Mesodermal cell (in vitro differentiated cells): ENCODE measurements around the gene GABRA4.
A peak's percentile ranks its signal among the peaks of the same experiment; 100 is the strongest.

Experiments
- H3K27ac ChIP-seq: 2 replicates; pipeline ENCODE4 v1.7.0; 2013; ENCODE audit warnings: mild to moderate bottlenecking, low read depth, low read length, moderate library complexity; ENCODE audit not compliant: severe bottlenecking
- H3K36me3 ChIP-seq: 2 replicates; pipeline ENCODE4 v1.7.1; 2013; ENCODE audit warnings: mild to moderate bottlenecking, low read length, moderate library complexity; ENCODE audit not compliant: control insufficient read depth, insufficient read depth
- H3K4me1 ChIP-seq: one replicate; pipeline ENCODE4 v1.7.1; 2013; ENCODE audit warnings: mild to moderate bottlenecking, low read length; ENCODE audit not compliant: insufficient read depth, control insufficient read depth, poor library complexity, severe bottlenecking
- H3K4me3 ChIP-seq: 2 replicates; pipeline ENCODE4 v1.7.0; 2013; ENCODE audit warnings: low read length, control low read depth, mild to moderate bottlenecking; ENCODE audit not compliant: insufficient read depth, poor library complexity, severe bottlenecking; ENCODE audit errors: extremely low read depth
- H3K9me3 ChIP-seq: 2 replicates; pipeline ENCODE4 v1.7.1; 2013; ENCODE audit warnings: mild to moderate bottlenecking, low read length, moderate library complexity; ENCODE audit not compliant: control insufficient read depth
- WGBS, 2 experiments: methylation state at CpG; one replicate each; pipeline ENCODE4 v1.1.5; 2013; ENCODE audit warnings: missing lambda C conversion rate in 2 of 2; ENCODE audit not compliant: insufficient coverage in 2 of 2; 5-methylcytosine and 5-hydroxymethylcytosine counted together

Gene GABRA4

GRCh38 chr4:46952451-46952850, 40.9 kb downstream of the GABRA4 start:
- H3K9me3 ChIP-seq: no peaks in the 10 kb centered on the region
- no peak overlapping the region for H3K27ac ChIP-seq
- no peaks in the 10 kb centered on the region for H3K4me1 ChIP-seq
- WGBS, 2 experiments: no CpG with 5 or more reads among the region's 2 CpGs
- no peaks in the 10 kb centered on the region for H3K36me3 ChIP-seq
- H3K4me3 ChIP-seq: no peak overlapping the region

- WGBS, 2 experiments: no CpG with 5 or more reads among the region's 3 CpGs
- no peaks in the 10 kb centered on the region for H3K9me3 ChIP-seq
Measured at GRCh38 chr4:46950826-46951225, 42.6 kb downstream of the GABRA4 start.

DNA sequence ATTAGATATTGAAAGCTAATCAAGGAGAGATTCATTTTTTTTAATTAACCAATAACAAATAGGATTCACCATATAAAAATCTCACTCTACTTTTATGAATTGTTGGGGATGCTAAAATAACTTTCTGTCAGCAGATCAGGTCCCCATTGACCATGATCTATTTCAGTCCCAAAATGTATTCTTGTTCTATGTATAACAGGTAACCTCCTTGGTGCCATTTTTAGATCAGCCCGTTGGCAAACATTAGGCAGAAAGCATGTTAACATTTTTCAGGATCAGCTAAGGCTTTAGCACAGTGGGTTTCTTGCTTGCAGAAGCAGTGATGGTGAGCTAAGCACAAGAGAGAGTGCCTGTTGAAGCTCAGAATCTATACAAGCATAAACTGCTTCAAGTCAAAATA, 43.6 kb downstream of the GABRA4 start:
- no peaks in the 10 kb centered on the region for H3K36me3 ChIP-seq
- 100% methylated on average over 1 of the region's 1 CpG; no CpG with 5 or more reads in 1 of the 2 experiments for WGBS, 2 experiments
- H3K9me3 ChIP-seq: no peaks in the 10 kb centered on the region

More at GRCh38 chr4:46950826-46951225, 42.6 kb downstream of the GABRA4 start:
- H3K4me3 ChIP-seq: no peak overlapping the region
- no peaks in the 10 kb centered on the region for H3K36me3 ChIP-seq
- no peaks in the 10 kb centered on the region for H3K4me1 ChIP-seq
- no peak overlapping the region for H3K27ac ChIP-seq

GRCh38 chr4:46947541-46947940, 45.8 kb downstream of the GABRA4 start:
- 74 to 78% methylated on average over 2 of the region's 2 CpGs for WGBS, 2 experiments

More for the DNA sequence above, 43.6 kb downstream of the GABRA4 start:
- H3K4me1 ChIP-seq: no peaks in the 10 kb centered on the region
- H3K4me3 ChIP-seq: no peak overlapping the region
- no peak overlapping the region for H3K27ac ChIP-seq

DNA sequence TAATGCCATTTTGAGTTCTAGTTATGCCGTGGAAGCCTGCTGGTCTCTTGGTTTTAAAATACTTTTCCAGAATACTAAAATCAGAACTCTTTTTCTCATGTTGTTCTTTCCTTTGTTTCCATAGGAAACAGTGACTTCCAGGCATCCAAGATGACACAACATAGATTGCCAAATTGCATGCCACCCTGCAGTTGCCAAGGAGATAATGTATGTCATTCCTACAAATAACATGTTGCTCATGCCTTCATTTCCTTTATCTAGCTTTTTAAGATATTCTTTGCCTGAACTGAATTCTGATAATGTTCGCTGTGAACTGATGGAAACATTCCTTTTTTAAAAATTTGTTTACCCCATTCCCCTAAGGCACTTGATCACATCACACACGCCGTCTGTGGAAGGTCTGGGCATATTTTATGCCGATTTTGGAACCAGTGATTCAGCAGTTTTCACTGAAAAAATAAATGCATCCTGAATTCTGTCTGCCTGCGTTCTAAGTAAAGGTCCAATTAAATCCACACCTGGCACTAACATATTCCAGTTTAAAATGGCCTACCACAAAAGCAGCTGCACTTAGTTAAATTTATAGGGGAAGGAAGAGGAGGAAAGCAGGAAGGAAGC, 46.4 kb downstream of the GABRA4 start:
- no peak overlapping the region for H3K4me3 ChIP-seq
- peak overlapping the region; percentile 70 for H3K27ac ChIP-seq
- H3K9me3 ChIP-seq: no peaks in the 10 kb centered on the region
- no peaks in the 10 kb centered on the region for H3K36me3 ChIP-seq
- WGBS, 2 experiments: 88 to 90% methylated on average over 3 to 5 of the region's 6 CpGs
- no peaks in the 10 kb centered on the region for H3K4me1 ChIP-seq

More at GRCh38 chr4:46947541-46947940, 45.8 kb downstream of the GABRA4 start:
- Histone ChIP-seq H3K27ac (peak overlapping the region; percentile 70), H3K4me3 (no peak overlapping the region), H3K9me3 (no peaks in the 10 kb centered on the region), H3K36me3 (no peaks in the 10 kb centered on the region), H3K4me1 (no peaks in the 10 kb centered on the region)

DNA sequence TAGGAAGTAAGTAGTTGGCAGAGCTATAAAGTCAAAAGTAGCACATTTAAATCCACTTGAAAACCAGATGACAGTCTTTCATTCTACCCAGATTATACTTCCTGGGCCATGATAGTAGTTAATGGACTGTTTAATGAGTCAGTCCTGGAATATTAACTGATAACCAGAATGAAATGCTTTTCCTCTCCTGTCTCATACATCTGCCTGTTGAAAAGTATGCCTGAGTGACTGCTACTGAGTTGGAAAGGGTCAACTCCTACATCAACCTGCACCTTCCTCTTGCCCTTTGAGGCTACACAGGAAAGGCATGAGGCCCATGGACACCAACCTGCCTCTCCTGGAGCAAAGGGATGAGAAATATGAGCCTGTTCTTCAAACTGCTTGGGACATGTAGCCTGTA, 48.3 kb downstream of the GABRA4 start:
- Histone ChIP-seq H3K4me3 (no peak overlapping the region), H3K4me1 (no peaks in the 10 kb centered on the region), H3K36me3 (no peaks in the 10 kb centered on the region), H3K9me3 (no peaks in the 10 kb centered on the region), H3K27ac (no peak overlapping the region)

DNA sequence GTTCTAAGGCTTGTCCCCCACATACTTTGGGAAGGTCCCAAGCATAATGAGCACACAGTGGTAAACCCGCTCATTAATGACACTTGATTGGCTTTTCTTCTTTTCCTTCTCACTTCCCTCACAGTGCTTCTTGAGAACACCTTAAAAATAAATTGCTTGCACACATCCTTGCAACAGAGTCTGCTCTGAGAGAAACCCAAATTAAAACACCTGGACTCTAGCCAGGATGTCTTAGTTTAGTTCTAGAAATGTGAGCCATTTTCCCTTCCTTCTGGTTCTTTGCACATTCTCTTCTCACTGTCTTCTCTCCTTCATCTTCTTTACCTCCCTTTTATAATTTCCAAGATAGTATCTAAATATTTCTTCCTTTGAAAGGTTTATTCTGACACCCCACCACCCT, 49.0 kb downstream of the GABRA4 start:
- no peak overlapping the region for H3K4me3 ChIP-seq
- 64% methylated on average over 1 of the region's 1 CpG; no CpG with 5 or more reads in 1 of the 2 experiments for WGBS, 2 experiments
- no peak overlapping the region for H3K27ac ChIP-seq
- H3K36me3 ChIP-seq: no peaks in the 10 kb centered on the region
- H3K9me3 ChIP-seq: no peaks in the 10 kb centered on the region
- no peaks in the 10 kb centered on the region for H3K4me1 ChIP-seq

DNA sequence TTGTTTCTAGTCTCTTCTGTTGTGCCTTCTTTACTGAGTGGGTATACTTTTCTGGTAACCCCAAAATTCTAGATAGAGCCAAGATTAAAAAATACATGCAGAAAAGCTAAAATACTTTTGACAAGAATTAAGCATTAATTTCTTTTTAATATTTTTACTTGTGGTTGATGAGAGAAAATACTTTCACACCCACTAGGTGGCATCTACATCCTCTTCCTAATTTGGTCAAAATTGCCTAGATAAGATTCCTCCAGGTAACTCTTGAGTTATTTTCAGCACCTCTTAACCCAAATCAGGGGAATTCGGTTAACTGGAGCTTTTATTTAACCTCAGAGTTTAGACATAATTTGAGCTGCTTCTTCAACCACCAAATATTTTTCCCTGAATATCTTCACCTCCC, 55.9 kb downstream of the GABRA4 start:
- WGBS, 2 experiments: 50 to 83% methylated on average over 1 of the region's 1 CpG
- no peaks in the 10 kb centered on the region for H3K36me3 ChIP-seq
- no peaks in the 10 kb centered on the region for H3K9me3 ChIP-seq
- H3K27ac ChIP-seq: no peak overlapping the region
- H3K4me1 ChIP-seq: no peaks in the 10 kb centered on the region
- no peak overlapping the region for H3K4me3 ChIP-seq

DNA sequence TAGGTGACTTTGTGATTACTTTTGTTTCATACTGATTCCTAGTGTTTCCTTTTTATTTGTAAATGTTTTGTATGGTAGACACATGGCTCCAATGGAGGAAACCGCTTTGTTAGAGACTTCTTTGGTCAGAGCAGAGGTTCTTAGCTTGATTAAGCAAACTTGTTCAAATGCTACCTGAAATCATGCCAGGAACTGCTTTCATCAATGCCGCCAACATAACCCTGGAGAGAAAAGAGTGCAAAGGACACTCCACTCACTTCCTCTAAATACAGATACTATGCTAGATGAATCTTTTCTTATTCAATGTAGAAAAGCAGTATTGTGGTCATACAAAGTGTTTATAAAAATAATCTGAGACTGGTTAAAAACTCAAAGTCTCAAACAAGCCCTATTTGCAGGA, 58.7 kb downstream of the GABRA4 start:
- H3K4me3 ChIP-seq: no peak overlapping the region
- no peaks in the 10 kb centered on the region for H3K9me3 ChIP-seq

DNA sequence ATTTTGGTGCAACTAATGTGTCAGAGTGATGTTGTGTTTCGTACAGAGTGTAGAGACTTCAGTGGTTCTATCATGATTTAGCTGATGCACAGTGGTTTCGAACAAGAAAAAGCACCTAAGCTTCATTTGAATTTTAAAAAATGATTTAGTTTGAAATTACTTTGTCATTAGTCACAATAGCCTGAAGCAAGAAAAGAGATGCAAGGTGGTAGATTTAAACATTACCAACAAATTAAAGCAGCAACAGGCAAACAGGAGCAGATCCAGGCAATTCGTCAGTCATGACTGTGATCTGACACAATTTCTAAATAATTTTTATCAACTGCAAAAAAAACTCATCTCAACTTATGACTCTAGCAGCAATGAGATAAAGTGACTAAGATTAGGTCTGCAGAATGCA, 59.7 kb downstream of the GABRA4 start:
- no peaks in the 10 kb centered on the region for H3K4me1 ChIP-seq
- no peak overlapping the region for H3K27ac ChIP-seq
- no peaks in the 10 kb centered on the region for H3K9me3 ChIP-seq
- WGBS, 2 experiments: 100% methylated on average over 1 of the region's 3 CpGs; no CpG with 5 or more reads in 1 of the 2 experiments
- no peaks in the 10 kb centered on the region for H3K36me3 ChIP-seq
- no peak overlapping the region for H3K4me3 ChIP-seq

More for the DNA sequence above, 58.7 kb downstream of the GABRA4 start:
- no peaks in the 10 kb centered on the region for H3K4me1 ChIP-seq
- WGBS, 2 experiments: 83% methylated on average over 1 of the region's 2 CpGs; no CpG with 5 or more reads in 1 of the 2 experiments
- no peak overlapping the region for H3K27ac ChIP-seq
- no peaks in the 10 kb centered on the region for H3K36me3 ChIP-seq

- Histone ChIP-seq H3K27ac (no peak overlapping the region), H3K36me3 (no peaks in the 10 kb centered on the region), H3K4me3 (no peak overlapping the region), H3K4me1 (no peaks in the 10 kb centered on the region), H3K9me3 (no peaks in the 10 kb centered on the region)
- 24 to 27% methylated on average over 2 of the region's 3 CpGs for WGBS, 2 experiments
Measured at GRCh38 chr4:46931981-46932380, 61.4 kb downstream of the GABRA4 start.
